Activated CD4-positive, alpha-beta T cell treated with anti-CD3 and anti-CD28 coated beads, Interleukin-2, amount 50 U/mL, for 24 hours (primary cell): ENCODE results near the gene RNF17.
"Not testable (repeated sequence)": the region's sequence is repeated elsewhere in the genome, so short reads cannot be mapped to it uniquely, and the experiment has no call there.

Source experiments
- DNase-seq, 2 donors: peaks; one replicate each; pipeline ENCODE4 v3.0.0-alpha.2; 2020; ENCODE audit warnings: low read depth in 1 of 2, low spot score in 1 of 2

Gene RNF17

DNA sequence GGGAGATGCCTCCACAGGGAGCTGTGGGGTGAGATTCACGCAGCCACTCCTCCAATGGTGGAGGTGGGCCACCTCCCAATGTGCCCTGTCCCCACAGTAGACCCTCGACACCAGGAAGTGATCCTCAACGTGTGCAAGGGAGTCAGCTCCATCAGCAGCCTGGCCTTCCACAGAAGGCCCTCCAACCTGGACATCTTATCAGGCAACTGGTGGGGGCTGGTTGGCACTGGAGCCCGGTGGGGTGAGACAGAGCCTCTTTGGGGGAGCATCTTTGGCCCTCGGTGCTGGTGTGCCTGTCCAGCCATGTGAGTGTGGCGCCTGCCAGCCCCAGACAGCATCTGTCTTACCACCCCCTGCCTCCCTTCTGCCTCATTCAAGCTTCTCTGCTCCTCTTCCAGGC is 19.7 kb upstream of the RNF17 start:
- DNase-seq: no peak

DNA sequence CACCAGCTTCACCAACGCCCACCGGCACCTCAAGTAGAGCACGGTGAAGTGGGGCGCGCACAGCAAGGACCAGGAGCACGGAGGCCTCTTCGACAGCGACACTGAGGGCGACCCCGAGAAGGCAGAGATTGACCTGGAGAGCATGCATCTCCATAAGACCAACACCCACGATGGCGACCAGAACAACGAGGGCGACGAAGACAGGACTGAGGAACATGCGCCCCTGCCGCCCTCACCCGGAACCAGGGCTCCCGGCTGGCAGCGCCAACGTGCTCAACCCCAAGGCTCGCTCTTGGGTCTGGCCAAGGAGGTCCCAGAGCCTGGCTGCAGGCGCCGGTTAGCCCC is 18.5 kb upstream of the RNF17 start:
- no peak for DNase-seq

DNA sequence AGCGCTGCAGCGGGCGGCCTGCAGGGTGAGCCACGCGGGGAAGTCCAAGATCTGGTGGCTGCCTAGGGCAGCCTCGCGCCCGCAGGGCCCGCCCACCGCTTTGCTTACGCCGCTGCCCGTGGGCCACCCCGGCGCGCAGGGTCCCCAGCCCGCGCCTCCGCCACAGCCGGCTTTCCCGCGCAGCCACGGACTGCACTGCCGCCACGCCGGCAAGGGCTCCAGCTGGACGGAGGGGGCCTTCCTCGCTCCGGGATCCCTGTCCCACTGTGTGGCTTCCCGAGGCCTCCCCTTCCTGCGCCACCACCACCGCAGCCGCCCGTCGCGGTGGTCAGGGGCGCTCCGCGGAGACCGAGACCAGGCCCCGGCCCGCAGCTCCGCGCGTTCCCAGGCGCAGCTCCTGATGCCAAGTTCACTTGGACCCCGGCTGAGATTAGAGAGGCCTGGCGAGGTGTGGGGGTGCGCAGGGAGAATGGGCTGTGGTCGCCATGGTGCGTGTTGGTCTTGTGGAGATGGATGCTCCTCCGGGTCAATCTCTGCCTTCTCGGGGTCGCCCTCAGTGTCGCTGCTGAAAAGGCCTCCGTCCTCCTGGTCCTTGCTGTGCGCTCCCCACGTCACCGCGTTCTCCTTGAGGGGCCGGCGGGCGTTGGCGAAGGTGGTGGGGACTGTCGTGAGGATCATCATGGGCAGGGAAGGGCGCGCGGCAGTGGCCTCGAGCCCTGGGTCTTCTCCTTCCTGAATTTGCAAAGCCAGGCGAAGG is 17.9 kb upstream of the RNF17 start:
- no peak for DNase-seq

DNA sequence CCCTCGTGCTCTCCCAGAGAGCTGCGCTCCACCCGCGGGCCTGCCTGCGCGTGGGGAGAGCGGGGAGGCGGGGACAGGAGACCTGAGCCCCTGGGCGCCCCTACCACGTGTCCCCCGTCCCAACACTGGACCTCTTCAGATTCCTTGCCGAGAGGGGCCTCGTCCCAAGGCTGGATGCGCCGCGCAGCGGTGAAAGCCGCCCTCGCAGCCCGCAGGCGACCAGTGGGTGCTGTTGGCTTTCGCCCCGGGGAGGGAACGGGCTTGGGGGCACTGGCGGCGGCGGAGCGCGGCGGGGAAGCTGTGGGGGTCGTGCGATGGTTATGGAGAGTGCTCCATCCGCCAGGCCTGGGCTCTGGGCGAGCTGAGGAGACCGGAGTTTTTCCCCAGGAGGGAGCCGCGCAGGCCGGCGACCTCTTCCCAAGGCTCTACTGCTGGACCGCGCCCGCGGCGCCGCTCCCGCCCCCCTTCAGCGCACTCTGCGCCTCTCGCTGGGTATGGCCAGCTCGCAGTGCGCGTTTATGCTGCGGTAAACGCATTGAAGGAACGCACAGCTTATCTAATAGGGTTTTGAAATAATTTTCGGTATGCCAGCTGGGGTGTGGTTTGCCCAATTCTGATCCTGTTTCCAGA is 17.2 kb upstream of the RNF17 start:
- no peak for DNase-seq

DNA sequence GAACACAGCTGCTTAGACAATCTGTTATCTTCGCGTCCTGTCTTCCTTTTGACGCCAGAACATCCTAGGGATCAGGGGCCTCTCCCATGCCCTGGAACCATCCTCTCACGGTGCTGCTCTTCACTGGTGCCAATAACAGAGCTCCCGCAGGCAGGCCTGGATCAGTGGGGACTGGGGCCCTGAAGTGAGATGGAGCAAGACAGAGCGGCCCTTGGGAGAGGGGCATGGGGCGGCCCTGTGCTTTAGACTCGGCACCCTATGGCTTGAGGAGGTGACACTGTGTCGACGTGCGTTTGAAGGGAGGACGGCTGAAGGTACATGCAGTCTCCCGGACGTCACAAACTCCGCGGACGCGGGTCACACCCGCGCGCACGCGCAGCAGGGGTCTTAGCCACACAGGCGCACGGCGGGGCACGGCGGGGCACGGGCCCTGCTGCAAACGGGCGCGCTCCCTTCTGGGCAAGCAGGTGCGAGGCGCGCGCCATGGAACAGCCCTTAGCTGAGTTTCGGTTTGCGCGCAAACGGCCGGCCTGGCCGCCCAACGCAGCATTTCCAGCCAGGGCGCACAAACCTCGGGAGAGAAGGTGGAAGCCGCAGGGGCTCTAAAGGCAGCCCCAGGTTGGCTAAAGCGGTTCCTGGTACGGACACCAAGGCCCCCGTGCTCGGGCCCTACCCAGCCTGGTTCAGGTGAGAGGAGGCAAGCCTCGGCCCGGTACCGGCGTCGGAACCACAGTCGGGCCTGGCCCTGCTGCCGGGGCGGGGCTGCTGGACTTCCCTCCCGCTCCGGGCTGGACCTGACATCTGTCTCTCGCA is 16.5 kb upstream of the RNF17 start:
- DNase-seq: no peak

DNA sequence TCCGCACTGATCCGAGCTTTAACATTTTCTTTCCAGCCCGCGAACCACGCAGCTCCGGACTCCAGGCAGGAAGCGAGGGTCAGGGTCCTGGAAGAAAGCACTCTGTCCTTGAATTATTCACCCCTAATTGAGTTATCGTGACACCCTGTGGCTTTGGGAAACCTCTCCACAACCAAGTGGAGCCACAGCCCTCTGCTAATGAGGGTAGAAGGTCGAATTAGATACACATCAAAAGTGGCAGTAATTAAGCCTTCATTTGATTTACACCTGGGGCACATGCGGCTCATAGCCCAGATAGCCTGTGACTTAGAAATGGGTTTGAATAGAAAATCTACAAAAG is 15.9 kb upstream of the RNF17 start:
- no peak for DNase-seq

DNA sequence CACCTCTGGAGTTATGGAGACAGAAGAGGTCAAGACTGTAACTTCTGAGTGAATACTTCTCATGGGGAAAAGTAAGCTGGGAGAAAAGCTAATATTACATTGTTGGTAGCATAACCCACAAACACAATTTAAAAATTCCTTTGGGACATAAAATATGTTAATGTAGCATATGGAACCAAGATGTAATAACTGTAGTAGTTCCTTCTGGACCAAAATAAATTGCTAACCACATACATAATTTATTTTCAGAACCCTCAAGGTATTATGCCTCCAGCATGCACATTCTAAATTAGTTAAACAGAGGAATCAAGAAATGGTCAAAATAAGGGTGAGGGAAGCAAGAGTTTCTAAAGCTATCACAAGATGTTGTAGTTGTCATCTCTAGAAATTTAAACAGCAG is 4.8 kb upstream of the RNF17 start:
- no peak for DNase-seq

DNA sequence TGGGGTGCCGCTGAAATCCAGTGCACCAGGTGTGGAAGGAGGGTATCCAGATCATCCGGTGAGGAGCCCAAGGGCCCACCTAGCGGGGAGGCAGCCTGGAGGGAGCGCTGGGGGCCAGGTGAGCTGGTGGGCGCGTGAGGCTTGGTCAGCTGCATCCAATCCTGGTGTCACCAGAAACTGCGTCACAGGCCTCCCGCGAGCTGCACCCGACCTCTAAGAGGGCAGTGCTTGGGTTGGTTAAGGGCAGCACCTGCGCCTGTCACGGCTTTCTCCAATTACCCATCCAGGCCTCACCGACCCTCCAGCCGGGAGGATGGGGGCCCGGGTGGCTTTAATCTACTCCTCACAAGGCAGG is 284 bp downstream of the RNF17 start:
- no peak for DNase-seq

DNA sequence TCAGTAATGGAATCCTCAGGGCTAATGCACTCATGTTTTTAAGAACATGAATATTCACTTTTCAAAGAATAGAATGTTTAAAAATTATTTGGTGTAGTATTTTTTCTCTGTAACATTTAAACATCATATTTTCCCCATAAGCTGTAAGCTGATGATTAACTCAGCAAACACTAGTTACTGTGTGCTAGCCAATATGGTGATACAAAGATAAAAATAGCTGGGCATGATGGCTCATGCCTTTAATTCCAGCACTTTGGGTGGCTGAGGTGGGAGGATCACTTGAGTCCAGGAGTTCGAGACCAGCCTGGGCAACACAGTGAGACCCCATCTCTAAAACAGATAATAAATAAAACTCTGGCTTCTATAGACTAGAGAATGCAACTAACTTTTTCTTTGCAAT is 13.2 kb downstream of the RNF17 start:
- DNase-seq: no peak

DNA sequence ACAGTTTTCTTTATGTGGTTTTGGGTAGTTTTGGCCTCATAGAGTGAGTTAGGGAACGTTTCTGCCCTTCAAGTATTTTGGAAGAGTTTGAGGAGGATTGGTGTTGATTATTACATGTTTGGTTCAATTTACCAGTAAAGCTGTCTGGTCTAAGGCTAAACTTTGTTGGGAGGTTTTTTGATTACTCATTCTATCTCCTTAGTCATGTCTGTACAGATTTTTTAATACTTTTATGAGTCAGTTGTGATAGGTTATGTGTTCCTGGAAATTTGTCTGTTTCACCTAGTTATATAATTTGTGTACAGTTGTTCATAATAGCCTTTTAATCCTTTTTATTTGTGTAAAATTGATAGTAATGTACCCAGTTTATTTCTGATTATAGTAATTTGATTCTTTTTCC is 20.4 kb downstream of the RNF17 start:
- DNase-seq: no peak

DNA sequence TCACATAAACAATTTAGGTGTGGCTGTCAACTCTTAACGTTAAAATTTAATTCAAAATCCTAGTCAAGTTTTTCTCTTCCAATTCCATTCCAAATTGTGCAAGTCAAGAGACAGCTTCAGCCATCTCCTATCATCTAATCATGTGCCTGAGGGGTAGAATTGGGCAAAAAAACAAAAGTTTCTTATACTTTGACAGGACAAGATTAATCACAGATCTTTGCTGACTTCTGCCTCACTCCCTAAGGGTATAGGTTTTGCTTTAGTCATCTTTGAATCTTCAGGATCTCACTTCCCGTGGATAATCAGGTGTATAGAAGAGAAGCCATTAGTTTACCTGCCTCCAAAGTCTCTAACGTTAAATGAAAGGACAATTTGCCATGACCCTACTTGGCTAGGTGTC is 24.6 kb downstream of the RNF17 start:
- DNase-seq: no peak

DNA sequence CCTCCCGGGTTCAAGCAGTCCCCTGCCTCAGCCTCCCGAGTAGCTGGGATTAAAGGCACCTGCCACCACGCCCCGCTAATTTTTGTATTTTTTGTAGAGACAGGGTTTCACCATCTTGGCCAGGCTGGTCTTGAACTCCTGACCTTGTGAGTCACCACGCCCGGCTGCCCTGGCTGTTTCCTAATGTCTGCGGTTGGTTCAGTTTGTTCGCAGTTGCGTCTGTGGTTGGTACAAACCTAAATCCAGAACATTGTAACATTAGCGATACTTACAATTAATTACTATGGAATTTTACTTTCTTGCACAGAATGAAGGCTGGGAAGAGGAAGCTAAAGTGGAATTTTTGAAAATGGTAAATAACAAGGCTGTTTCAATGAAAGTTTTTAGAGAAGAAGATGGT is 38.1 kb downstream of the RNF17 start:
- no peak for DNase-seq

DNA sequence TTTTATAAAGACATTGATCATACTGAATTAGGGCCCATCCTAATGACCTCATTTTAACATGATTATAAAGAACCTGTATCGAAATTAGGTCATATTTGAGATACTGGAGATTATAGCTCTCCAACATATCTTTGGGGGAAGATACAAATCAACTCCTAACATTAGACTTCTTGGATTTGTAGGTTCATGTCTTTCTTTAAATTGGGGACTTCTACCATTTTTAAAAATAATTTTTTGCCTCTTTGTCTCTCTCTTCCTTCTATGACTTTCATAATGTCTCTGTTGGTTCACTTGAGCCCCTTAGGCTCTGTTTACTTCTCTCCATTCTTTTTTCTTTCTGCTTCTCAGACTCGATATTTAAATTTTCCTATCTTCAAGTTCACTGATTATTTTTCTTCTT is 57.2 kb downstream of the RNF17 start:
- no peak for DNase-seq

DNA sequence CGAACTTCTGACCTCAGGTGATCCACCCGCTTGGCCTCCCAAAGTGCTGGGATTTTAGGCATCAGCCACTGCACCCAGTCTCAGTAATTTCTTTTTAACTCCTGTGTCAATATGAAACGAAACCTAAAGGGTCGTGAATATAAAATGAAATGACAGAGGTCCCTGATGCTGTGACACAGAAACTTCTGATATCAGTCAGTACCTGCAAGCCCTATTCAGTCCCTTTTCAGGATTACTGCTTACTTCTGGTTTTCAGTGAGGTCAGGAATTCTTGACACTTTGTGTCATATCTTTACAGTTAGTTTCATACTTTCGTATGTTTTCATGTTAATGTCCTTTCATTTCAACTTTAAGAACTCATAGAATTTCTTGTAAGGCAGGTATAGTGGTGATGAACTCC is 58.7 kb downstream of the RNF17 start:
- no peak for DNase-seq

DNA sequence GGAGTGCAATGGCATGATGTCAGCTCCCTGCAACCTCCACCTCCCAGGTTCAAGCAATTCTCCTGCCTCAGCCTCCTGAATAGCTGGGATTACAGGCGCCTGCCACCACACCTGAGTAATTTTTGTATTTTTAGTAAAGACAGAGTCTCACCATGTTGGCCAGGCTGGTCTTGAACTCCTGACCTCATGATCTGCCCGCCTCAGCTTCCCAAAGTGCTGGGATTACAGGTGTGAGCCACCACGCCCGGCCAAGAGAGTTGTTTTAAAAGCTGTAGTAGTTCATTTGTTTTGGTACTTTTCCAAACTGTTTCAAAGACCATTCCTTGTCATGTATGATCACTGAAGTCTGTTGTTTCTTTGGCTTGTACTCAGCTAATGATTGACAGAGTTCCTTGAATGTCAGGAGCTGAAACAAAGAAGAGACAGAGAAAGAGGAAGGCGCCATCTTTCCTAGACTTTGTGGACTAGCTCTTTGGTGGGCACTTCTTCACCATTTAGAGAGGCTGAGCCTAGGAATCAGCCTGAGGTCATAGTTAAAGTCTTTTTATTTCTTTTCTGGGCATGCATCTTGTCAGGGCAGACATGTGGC is 59.2 kb downstream of the RNF17 start:
- DNase-seq: not testable (repeated sequence)

DNA sequence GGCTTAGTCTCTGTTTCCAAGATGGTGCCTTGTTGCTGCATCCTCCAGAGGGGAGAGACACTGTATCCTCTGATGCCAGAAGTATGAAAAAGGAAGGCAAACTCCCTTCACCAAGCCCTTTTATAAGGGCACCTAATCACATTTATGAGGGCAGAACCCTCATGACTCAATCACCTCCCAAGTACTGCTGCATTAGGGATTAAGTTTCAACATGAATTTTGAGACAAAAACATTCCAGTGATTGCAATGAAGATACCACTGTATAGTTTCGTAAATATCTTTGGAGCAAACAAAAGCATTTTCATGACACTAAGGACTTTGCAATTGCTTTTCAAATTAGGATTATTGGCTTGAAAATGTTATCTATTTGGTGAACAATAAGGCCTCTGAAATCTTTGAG is 63.8 kb downstream of the RNF17 start:
- DNase-seq: no peak

DNA sequence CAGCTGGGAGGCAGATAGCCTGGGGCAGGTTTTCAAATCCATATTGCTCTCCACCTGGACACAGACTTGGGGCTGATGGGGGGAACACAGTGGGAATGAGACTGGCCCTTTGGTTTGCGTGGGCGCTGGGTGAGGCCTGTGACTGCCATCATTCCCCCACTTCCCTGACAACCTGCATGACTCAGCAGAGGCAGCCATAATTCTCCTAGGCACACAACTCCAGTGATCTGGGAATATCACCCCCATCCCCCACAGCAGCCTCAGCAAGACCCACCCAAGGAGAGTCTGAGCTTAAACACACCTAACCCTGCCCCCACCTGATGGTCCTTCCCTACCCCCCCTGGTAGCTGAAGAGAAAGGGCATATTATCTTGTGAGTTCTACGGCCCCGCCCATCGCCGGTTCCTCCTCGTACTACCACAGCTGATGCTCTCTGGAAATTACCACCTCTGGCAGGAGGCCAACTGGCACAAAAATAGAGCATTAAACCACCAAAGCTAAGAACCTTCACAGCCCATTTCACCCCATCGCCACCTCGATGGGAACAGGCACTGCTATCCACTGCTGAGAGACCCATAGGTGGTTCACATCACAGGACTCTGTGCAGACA is 71.0 kb downstream of the RNF17 start:
- no peak for DNase-seq

DNA sequence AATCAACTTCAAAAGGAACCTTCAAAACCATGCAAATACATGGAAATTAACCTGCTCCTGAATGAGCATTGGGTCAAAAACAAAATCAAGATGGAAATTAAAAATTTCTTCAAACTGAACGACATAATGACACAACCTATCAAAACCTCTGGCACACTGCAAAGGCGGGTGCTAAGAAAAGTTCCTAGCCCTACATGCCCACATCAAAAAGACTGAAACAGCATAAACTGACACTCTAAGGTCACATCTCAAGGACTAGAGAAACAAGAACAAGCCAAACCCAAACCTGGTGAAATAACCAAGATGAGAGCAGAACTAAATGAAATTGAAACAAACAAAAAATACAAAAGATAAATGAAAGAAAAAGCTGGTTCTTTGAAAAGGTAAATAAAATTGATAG is 73.6 kb downstream of the RNF17 start:
- DNase-seq: not testable (repeated sequence)

DNA sequence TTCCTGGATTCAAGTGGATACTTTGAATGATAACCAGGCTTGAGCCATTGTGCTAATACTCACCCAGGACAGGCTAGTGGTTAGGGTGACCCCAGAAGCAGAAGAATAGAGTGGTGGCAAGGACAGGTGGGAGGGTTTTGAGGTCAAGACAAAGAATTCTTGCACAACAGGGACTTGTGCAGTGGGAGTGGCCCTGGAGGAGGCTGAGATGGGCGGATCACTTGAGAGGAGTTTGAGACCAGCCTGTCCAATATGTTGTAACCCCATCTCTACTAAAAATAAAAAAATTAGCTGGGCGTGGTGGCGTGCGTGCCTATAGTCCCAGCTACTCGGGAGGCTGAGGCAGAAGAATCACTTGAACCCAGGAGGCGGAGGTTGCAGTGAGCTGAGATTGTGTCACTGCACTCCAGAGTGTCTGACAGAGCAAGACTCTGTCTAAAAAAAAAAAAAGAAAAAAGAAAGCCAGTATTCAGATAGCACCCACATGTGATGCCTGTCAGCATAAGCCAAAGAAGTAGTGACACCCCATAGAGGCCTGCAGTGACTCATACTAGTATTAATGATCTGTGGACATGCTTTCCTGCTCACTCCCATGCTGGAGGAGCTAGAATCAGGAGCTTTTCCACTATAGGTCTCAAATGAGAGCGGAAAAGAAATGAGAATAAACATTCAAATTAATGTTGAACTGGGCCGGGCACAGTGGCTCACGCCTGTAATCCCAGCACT is 78.7 kb downstream of the RNF17 start:
- no peak for DNase-seq

DNA sequence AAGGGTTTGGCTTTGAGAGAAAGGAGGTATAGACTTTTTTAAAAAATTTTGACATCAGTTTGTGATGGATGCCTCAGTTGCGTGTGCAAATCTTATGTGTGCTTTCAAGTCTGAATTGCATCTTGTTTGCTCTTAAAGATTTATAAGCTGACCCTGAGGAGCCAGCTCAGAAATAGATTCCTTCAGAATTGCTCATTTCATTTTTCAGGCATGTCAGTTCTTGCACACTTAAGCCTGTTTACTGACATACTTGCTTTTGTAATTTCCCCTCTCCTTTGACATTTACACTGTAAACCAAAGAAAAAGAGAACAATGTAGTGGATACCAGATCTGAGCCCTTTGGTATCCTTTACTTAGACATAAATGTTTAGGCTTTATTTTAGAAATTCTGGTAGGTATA is 87.6 kb downstream of the RNF17 start:
- DNase-seq: no peak

DNA sequence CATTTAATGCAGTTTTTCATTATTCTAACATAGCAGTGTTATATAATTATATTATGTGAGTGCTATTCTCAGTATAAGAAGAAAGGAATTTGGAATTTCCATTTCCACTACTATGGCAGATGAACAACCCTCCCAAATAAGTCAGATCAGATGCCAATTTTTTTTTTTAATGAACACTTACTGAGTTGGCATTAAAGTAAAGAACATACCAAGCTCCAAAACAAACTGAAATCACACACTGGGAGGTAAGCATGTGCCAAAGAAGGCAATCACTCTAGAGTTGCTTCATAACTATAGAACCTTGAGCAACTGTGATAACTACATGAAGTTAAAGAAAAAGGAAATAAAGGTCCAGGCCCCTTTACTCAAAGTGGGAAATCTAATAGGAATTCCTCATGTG is 90.3 kb downstream of the RNF17 start:
- DNase-seq: no peak
